Measurements from ENCODE around the gene RBM4. TPM values are rescaled to one million over a fixed set of nuclear protein-coding genes. Genes with fewer than 3 reads are reported as not detected.
A peak's percentile ranks its signal among the peaks of the same experiment; 100 is the strongest.

The RBM4 gene
- total RNA-seq, 1 experiment from 2014 or later = 94.4 TPM

DNA sequence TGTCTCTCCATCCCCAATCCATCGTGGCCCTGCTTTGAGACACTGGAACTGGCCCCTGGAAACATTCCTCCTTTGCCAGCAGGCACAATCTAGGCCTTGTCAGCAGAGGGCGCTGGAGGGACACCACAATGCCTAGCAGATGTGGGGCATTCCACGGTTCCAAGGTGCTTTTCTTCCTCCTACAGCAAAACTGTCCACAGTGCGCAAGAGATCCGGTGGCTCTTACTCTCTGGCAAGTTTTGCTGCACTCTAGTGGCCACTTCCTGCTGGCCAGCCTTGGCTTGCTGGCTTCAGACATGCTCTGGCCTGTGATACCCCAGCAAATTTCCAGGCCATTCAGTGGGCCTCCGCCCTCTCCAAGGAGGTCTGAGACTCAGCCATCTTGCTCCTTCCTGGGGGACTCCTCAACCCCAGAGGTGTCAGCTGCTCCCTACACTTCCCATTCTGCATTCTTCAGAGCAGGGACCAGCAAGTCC is 56.3 kb downstream of the RBM4 start (continued):
- TF ChIP-seq, protein P1, sequence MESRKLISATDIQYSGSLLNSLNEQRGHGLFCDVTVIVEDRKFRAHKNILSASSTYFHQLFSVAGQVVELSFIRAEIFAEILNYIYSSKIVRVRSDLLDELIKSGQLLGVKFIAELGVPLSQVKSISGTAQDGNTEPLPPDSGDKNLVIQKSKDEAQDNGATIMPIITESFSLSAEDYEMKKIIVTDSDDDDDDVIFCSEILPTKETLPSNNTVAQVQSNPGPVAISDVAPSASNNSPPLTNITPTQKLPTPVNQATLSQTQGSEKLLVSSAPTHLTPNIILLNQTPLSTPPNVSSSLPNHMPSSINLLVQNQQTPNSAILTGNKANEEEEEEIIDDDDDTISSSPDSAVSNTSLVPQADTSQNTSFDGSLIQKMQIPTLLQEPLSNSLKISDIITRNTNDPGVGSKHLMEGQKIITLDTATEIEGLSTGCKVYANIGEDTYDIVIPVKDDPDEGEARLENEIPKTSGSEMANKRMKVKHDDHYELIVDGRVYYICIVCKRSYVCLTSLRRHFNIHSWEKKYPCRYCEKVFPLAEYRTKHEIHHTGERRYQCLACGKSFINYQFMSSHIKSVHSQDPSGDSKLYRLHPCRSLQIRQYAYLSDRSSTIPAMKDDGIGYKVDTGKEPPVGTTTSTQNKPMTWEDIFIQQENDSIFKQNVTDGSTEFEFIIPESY (IDR thresholded peaks at IDR 0.05; ENCODE audit: extremely low read depth, insufficient replicate concordance, low read length) = no peak
- TF ChIP-seq SP1 (IDR thresholded peaks at IDR 0.05; ENCODE audit: low read depth) (no peak; the same call in 1 of the 2 replicates), YY1 (IDR thresholded peaks at IDR 0.05; ENCODE audit: extremely low read depth, insufficient replicate concordance, low read depth, low read length) (peak; percentile 65), POLR2AphosphoS5 (IDR thresholded peaks at IDR 0.05; ENCODE audit: low read depth, low read length) (peak; percentile 49), SRF (IDR thresholded peaks at IDR 0.05; ENCODE audit: low read depth) (no peak), EZH2phosphoT487 (IDR thresholded peaks at IDR 0.05; ENCODE audit: borderline replicate concordance) (no peak), SIN3A (IDR thresholded peaks at IDR 0.05; ENCODE audit: low read depth) (no peak), ZNF274 (IDR thresholded peaks at IDR 0.05; ENCODE audit: low read depth, low read length) (no peak), POLR2A (IDR thresholded peaks at IDR 0.05; ENCODE audit: borderline replicate concordance, extremely low read depth, insufficient read depth, insufficient read length) (no peak), ZFX (IDR thresholded peaks at IDR 0.05) (no peak), EZH2 (IDR thresholded peaks at IDR 0.05) (no peak)

Other genes starting within 250 kb of the RBM4 start
- not detected for gene NPAS4, start 217.7 kb upstream of the RBM4 start, total RNA-seq (2021; ENCODE audit: unreplicated experiment)
- gene MRPL11, start 199.9 kb upstream of the RBM4 start, total RNA-seq (2021; ENCODE audit: unreplicated experiment) = 126 TPM
- 12.8 TPM for gene PELI3, start 171.8 kb upstream of the RBM4 start, total RNA-seq (2021; ENCODE audit: unreplicated experiment)
- gene DPP3, start 158.3 kb upstream of the RBM4 start, total RNA-seq (2021; ENCODE audit: unreplicated experiment) = 55.6 TPM
- gene BBS1, start 128.1 kb upstream of the RBM4 start, total RNA-seq (2021; ENCODE audit: unreplicated experiment) = 29.8 TPM
- 10.5 TPM for gene ZDHHC24, start 92.7 kb upstream of the RBM4 start, total RNA-seq (2021; ENCODE audit: unreplicated experiment)
- gene ACTN3, start 91.8 kb upstream of the RBM4 start, total RNA-seq (2021; ENCODE audit: unreplicated experiment) = not detected
- 0.34 TPM for gene CTSF, start 70.1 kb upstream of the RBM4 start, total RNA-seq (2021; ENCODE audit: unreplicated experiment)
- 0.39 TPM for gene CCDC87, start 45.6 kb upstream of the RBM4 start, total RNA-seq (2021; ENCODE audit: unreplicated experiment)
- gene CCS, start 45.5 kb upstream of the RBM4 start, total RNA-seq (2021; ENCODE audit: unreplicated experiment) = 40.6 TPM
- 95.3 TPM for gene RBM14, start 22.1 kb upstream of the RBM4 start, total RNA-seq (2021; ENCODE audit: unreplicated experiment)
- 18.1 TPM for gene RBM4B, start 39.2 kb downstream of the RBM4 start, total RNA-seq (2021; ENCODE audit: unreplicated experiment)
- 18.5 TPM for gene SPTBN2, start 90.5 kb downstream of the RBM4 start, total RNA-seq (2021; ENCODE audit: unreplicated experiment)
- 35.3 TPM for gene RCE1, start 204.7 kb downstream of the RBM4 start, total RNA-seq (2021; ENCODE audit: unreplicated experiment)
- 55.4 TPM for gene LRFN4, start 218.4 kb downstream of the RBM4 start, total RNA-seq (2021; ENCODE audit: unreplicated experiment)